Osteocyte (in vitro differentiated cells): ENCODE measurements around the gene TTLL11. TPM values are rescaled to one million over a fixed set of nuclear protein-coding genes. Genes with fewer than 3 reads are reported as not detected.

Experiments used
- DNase-seq: peaks from one replicate; pipeline ENCODE4 v3.0.0; 2021; ENCODE audit warnings: mixed read lengths; ENCODE audit not compliant: unreplicated experiment; ENCODE audit errors: extremely low spot score
- H3K27ac Mint-ChIP-seq: one replicate; pipeline ENCODE4 v1.8.0; 2021; ENCODE audit warnings: mild to moderate bottlenecking, mixed read lengths; ENCODE audit not compliant: unreplicated experiment
- H3K27me3 Mint-ChIP-seq: one replicate; pipeline ENCODE4 v1.8.0; 2021; ENCODE audit warnings: mixed read lengths; ENCODE audit not compliant: unreplicated experiment
- H3K36me3 Mint-ChIP-seq: one replicate; pipeline ENCODE4 v1.8.0; 2021; ENCODE audit warnings: mixed read lengths; ENCODE audit not compliant: unreplicated experiment
- H3K4me1 Mint-ChIP-seq: one replicate; pipeline ENCODE4 v1.8.0; 2021; ENCODE audit warnings: mixed read lengths; ENCODE audit not compliant: unreplicated experiment
- H3K4me3 Mint-ChIP-seq: one replicate; pipeline ENCODE4 v1.8.0; 2021; ENCODE audit warnings: mild to moderate bottlenecking, moderate library complexity, mixed read lengths; ENCODE audit not compliant: unreplicated experiment
- H3K9me3 Mint-ChIP-seq: one replicate; pipeline ENCODE4 v1.8.0; 2021; ENCODE audit warnings: mixed read lengths; ENCODE audit not compliant: unreplicated experiment
- microRNA-seq: library from miRNA; unstranded; fragments of <30 nt; microRNA quantifications from one replicate; pipeline ENCODE4 v1.1.0, GENCODE V29; 2020; ENCODE audit not compliant: unreplicated experiment
- total RNA-seq: library from RNA; stranded (reverse); gene quantifications from 2 replicates; pipeline ENCODE4 v1.2.1, GENCODE V29; 2021
- TF ChIP-seq, protein P1 (sequence below): fragments of 200-600 bp; sonication (generic); IDR thresholded peaks from 2 replicates; pipeline ENCODE4 v1.5.0; 2021; ENCODE audit warnings: antibody characterized with exemption, mild to moderate bottlenecking, moderate library complexity

Gene TTLL11
- total RNA-seq, 1 donor from 2014 or later: 6.0 TPM

DNA sequence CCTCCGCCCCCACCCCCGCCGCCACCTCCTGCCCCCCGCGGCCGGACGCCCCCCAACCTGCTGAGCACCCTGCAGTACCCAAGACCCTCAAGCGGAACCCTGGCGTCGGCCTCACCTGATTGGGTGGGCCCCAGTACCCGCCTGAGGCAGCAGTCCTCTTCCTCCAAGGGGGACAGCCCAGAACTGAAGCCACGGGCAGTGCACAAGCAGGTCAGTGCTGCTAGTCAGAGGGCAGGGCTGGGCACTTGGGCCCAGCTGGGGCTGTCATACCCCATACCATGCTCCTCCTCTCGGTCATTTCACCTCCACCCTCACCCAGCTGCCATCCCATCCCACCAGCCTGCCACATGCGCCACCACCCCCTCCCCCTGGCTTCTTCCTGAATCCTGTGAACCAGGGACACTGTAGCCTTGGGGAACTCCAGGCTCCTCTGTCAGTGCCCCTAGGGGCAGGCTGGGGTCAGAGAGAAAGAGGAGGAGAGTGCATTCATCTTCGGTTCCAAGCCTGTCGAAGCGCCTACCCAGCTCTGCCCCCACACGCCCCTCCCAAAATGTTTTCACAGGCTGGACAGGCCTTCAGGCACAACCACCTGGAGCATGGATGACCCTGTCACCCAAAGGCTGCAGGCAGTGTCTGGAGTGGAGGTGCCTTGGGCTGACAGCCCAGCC, 319.7 kb downstream of the TTLL11 start:
- no peak overlapping the region for H3K4me3 Mint-ChIP-seq
- TF ChIP-seq, protein P1, sequence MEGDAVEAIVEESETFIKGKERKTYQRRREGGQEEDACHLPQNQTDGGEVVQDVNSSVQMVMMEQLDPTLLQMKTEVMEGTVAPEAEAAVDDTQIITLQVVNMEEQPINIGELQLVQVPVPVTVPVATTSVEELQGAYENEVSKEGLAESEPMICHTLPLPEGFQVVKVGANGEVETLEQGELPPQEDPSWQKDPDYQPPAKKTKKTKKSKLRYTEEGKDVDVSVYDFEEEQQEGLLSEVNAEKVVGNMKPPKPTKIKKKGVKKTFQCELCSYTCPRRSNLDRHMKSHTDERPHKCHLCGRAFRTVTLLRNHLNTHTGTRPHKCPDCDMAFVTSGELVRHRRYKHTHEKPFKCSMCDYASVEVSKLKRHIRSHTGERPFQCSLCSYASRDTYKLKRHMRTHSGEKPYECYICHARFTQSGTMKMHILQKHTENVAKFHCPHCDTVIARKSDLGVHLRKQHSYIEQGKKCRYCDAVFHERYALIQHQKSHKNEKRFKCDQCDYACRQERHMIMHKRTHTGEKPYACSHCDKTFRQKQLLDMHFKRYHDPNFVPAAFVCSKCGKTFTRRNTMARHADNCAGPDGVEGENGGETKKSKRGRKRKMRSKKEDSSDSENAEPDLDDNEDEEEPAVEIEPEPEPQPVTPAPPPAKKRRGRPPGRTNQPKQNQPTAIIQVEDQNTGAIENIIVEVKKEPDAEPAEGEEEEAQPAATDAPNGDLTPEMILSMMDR: no peak
- H3K9me3 Mint-ChIP-seq: peaks cover 10% of the 10 kb centered on the region
- no peaks in the 10 kb centered on the region for H3K27me3 Mint-ChIP-seq
- no peak overlapping the region for H3K27ac Mint-ChIP-seq
- H3K4me1 Mint-ChIP-seq: peaks cover 22% of the 10 kb centered on the region
- no peak for DNase-seq
- peaks cover 49% of the 10 kb centered on the region for H3K36me3 Mint-ChIP-seq

DNA sequence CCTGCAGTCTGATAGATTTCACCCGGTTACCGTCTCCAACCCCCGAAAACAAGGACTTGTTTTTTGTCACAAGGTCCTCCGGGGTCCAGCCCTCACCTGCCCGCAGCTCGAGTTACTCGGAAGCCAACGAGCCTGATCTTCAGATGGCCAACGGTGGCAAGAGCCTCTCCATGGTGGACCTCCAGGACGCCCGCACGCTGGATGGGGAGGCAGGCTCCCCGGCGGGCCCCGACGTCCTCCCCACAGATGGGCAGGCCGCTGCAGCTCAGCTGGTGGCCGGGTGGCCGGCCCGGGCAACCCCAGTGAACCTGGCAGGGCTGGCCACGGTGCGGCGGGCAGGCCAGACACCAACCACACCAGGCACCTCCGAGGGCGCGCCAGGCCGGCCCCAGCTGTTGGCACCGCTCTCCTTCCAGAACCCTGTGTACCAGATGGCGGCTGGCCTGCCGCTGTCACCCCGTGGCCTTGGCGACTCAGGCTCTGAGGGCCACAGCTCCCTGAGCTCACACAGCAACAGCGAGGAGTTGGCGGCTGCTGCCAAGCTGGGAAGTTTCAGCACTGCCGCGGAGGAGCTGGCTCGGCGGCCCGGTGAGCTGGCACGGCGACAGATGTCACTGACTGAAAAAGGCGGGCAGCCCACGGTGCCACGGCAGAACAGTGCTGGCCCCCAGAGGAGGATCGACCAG, 320.4 kb downstream of the TTLL11 start:
- no peak overlapping the region for H3K27ac Mint-ChIP-seq
- TF ChIP-seq, protein P1: no peak
- DNase-seq: no peak
- H3K9me3 Mint-ChIP-seq: peaks cover 5% of the 10 kb centered on the region
- H3K36me3 Mint-ChIP-seq: peaks cover 44% of the 10 kb centered on the region
- peaks cover 22% of the 10 kb centered on the region for H3K4me1 Mint-ChIP-seq
- H3K27me3 Mint-ChIP-seq: no peaks in the 10 kb centered on the region
- H3K4me3 Mint-ChIP-seq: no peak overlapping the region

Small RNA genes within 50 kb of the gene (microRNA-seq; reads per million reads assigned to microRNA genes)
- not detected for gene MIR4478

Other genes starting within 250 kb of the TTLL11 start
- gene NDUFA8, start 66.5 kb upstream of the TTLL11 start, total RNA-seq: 48.5 and 50.9 TPM in 2 replicates
- not detected in 2 replicates for gene MORN5, start 66.6 kb upstream of the TTLL11 start, total RNA-seq
- not detected in 2 replicates for gene LHX6, start 135.6 kb upstream of the TTLL11 start, total RNA-seq
- gene RBM18, start 171.5 kb upstream of the TTLL11 start, total RNA-seq: 23.2 and 24.2 TPM in 2 replicates
- 26.0 and 26.6 TPM in 2 replicates for gene MRRF, start 171.6 kb upstream of the TTLL11 start, total RNA-seq